ENCODE data around the gene CDK6.

The CDK6 gene

DNA sequence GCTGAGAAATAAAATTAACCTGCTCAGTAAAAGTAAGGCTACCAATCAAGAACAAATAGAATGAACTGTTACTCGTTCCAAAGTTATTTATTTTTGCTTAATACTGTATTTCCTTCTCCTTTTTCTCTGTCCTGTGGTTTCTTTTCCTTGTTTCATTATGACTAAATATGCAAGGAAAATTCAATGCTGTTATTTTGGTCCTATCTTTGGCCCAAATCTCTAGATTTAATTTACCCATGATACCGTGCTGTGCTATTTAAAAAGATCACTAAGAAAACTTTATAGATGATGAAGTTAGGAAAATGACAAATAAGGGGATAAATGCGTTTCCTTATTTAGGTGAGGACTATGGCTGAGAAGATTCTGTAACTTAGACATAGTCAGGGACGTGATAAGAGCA lies 200.8 kb downstream of the CDK6 start:
- DNase-seq = no peak

DNA sequence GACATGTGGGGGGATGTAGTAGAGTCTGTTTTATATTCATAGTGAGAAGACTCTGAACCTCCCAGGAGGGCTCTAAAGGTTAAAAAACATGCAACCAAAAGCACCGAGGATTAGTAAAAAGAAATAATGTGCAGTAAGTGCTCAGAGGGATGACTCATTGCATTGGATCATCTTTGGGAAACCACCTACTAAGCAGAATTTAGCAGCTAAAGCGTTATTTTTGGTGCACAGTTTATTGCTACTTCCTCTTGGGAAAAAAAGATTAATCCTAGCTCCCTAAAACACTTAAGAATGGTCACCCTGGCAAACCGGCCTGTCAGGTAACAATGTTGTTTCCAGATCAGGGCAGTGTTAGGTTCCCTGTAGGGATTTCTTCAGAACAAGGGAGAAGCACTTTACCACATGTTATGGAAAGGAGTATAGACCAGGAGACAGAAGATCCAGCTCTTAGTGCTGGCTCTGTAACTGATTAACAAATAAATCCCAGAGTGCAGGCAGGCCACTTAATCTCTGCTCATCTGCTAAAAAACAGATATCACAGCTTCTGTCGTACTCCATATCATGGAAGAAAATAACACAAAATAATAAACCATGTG lies 201.4 kb downstream of the CDK6 start:
- DNase-seq = peak in 1 of 2 donors; percentile 34

DNA sequence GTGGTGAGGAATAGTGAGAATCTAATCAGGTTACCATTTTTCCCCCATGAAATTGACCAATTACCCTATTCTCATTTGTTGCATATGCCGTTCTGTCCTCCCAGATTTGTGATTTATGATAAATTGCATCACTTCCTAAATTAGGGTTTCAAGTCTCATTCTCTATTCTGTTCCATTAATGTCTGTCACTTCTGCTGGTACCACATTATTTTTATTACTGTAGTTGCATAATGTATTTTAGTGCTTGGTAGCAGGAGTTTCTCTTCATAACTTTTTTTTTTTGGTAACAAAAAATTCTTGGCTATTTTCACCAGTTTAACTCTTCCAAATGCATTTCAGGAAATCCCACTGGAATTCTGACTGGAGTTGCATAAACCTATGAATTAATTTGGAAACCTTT lies 202.2 kb downstream of the CDK6 start:
- no peak for DNase-seq

DNA sequence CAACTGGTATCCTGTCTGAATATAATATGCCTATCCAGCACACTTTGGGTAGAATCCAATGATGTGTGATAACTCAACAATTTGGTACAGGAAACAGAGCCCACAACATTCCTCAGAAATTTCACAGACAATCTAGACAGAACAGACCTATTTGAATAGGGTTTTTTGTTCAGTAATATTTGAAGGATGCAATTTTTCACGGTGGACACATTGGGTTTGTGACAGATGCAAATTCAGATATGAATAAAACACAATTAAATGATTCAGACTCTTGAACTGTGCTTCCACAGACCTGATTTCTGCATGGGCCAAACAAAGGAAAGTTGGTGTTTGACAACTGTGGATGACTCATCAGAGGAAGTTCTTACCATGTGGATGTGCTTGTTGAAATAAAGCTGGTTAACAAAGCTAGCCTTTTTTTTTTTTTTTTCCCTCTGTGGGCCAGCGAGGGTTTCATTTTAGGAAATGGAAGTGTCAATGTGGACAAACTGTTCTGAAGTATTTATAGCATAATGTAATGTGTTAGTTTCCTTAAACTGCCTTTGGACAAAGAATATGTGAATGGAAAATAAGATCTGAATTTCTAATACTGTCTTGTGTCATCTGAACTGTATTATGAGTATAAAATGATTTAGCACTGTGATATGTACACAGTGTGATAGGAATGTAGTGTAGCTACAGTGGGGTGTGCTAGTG lies 203.0 kb downstream of the CDK6 start:
- peak; percentile 36 to 44 for DNase-seq

DNA sequence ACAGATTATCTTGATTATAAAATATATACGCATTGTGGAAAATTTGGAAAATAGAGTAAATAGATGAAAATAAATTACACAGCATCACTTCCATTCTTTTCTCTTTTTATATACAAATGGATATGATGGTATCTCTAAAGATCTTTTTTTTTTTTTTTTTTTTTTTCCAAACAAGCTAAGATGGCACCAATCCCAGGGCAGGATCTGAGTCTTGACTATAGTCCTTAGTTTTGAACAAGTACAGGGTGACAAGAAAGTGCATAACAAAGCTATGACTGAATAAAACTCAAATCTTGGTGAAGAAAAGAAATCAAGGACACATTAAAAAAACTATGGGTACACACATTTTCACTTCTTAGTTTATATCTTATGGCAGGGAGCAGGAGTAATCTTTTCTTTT lies 203.6 kb downstream of the CDK6 start:
- DNase-seq = no peak

DNA sequence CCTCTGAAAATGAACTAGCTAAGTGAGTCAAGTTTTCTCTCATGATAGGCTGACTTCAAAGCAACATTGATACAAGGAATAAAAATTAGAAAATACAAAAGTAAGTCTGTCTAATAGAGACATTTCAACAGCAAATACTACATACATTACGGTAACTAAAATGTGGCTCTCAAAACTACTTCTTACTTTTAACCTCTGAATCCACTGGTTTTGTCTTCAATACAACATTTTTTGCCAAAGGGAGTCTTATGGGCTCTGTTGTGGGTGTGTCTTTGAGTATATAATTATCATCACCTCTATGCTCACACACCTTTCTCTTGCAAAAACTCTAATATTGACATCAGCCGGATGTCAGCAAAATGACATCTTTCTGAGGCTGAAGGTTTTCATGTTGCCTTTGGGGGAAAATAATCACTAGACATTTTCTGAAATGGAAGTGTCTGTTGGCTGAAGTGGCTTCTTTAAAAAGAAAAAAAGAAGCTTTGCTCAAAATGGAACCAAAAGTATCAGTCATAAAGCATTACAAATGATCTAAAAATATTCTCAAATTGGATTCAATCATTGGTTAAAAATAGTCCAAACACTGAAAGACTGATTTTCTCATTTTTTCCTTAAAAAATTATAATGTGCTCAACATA lies 204.4 kb downstream of the CDK6 start:
- DNase-seq = no peak

DNA sequence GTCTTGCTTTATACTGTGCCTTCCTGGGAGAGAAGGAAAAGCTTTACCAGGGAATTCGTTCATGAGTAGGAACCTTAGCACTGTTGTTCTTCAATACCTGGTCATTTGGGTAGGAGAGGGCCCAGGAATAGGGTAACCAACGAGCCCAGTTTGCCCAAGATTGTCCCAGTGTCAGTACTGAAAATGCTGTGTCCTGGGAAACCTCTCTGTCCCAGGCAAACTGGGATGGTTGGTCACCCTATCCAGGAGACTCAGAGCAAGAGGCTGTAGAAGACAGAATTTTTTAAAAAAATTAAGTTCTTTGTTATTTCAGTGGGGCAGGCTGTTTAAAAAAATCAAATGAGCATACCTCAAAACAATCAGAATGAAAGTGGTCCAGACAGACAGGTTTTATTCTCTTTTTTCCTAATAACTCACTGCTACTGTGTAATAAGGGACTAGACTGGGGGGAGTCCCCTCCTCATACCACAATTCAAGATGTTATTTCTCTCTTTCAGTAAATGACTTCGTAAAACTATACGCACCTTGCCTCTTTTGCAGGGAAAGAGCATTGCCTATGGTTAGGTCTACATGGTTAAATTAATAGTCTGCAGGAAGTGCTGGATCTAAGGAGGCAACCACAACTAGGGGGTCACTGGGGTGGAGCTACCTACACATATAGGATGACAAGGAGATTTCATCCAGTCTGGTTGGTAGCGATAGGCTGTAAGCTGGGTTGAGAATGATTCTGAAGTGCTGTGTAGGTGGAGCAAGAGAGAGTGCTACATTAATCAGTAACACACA lies 205.1 kb downstream of the CDK6 start:
- no peak for DNase-seq

DNA sequence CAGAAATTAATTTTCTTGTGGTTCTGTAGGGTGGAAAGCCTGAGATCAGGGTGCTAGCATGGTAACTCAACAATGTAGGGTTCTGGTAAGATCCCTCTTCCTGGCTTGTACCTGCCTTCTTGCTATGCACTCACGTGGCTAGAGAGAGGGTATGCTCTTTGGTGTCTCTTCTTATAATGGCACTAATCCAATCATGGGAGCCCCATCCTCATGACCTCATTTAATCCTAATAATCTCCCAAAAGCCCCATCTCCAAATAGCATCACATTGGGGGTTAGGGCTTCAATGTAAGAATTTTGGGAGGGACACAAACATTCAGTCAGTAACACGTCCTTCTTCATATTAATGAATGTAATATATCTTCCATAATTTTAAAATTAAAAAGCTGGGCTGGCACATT lies 206.6 kb downstream of the CDK6 start:
- no peak for DNase-seq

DNA sequence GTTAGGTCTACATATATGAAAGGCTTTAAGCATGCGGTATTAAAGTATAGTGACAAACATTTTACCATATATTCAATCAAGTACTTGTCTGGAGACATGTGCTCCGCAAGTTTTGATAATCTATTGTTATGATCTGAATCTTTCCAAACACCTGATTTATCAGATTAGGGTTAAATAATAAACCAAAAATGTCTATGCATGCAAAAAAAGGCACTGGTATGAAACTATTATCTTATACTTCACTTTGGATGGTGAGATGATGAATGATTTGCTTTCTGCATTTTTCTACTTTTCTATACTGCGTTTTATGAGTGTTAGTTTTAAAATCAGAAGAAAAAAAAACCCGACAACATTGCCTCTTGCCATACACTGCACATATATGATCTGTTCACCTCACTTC lies 208.4 kb downstream of the CDK6 start:
- no peak for DNase-seq

DNA sequence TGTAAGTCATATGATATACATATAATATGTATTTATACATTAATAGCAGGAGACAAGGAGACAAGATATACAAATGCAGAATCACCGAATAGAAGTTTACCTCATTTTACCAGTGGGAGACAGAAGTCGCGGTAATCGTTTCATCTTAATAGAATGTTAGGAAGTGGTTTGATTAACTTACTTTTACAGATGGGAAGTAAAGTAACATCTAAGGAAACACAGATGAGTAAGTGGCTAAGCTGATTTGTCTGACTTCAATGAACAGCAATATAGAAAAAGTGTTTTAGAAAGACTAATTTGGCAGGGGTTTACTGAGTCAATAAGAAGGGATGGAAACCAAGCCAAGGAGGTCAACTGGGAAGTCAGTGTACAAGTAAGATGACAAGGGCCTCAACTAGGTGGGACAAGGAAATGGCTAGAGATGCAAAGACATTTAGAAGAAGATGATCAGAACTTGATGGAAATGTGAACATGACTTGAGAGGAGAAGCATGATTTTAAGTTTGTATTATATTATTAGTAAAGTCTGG lies 210.0 kb downstream of the CDK6 start:
- DNase-seq = no peak

DNA sequence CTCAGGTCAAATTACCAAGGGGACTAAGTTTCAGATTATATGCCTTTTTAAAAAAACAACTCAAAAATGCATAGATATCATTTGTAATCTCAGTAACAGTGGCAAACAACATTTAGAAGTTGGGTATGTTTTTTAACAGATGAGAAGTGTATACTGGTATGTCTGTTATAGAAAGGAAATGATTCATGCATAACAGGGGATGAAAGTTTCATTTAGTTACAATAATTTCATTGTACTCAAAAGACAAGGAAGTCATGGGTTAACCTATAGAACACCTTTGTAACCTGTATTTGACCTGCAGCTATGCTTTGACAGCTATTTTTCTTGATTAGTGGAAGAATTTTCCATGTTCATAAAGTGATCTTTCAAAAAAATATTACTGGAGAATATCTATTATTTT lies 210.8 kb downstream of the CDK6 start:
- no peak for DNase-seq

DNA sequence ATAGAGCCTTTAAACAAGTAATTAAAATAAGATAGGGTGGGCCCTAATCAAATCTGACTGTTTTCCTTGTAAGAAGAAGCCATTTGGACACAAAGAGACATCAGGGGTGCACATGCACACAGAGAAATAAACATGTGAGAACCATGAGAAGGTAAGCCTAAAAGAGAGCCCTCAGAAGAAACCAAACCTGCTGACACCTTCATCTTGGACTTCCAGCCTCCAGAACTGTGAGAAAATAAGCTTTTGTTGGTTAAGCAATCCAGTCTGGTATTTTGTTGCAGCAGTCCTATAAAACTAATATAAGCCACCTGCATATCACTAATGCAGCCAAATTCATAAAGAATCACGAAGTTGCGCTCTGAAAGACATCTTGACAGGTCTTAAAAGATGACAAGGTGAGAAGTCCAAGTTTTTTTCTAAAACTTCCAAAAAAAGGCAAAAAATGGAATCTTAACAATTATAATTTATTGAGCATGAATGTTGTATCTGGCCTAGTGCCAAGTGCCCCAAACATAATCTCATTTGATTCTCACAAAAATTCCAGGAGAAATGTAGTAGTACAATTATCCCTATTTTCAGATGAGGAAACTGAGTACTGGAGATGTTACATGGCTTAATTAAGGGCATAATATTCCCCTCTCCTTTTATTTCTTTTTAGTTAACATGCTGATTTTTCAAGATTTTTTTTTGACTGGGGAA lies 211.9 kb downstream of the CDK6 start:
- DNase-seq = no peak

DNA sequence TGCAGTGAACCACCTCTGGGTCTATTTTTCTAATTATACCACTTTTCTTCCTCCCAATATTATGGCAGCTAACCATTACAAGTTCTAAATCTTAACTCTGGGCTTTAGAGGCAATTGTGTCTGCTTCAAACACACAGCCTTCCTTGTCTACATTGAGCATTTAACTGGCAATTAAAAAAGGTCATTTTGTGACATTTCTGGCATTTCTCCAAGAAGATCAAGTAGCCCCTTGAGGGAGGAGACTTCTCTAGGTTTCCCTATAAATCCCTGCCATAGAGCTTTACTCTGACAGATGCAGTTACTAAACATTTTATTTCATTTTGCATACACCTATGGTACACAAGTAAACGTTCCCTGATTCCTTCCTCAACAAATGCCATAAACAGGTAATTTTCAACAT lies 212.8 kb downstream of the CDK6 start:
- DNase-seq = no peak

DNA sequence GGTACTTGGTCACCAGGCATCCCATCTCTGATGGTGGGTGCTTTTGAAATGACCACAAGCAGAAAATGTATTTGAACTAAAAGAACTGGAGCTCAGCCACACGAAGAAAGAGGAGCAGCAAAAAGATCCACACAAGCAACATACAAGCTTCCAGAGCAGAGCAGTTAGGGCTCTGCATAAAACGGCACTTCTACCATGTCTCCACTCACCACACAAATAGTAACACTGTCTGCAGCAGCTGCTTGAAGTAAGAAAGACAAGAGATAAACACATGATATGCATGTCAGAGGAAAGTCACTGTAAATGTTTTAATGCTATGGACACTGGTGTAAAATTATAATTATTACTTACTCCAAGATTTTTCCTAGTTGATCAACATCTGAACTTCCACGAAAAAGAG lies 213.7 kb downstream of the CDK6 start:
- no peak for DNase-seq

DNA sequence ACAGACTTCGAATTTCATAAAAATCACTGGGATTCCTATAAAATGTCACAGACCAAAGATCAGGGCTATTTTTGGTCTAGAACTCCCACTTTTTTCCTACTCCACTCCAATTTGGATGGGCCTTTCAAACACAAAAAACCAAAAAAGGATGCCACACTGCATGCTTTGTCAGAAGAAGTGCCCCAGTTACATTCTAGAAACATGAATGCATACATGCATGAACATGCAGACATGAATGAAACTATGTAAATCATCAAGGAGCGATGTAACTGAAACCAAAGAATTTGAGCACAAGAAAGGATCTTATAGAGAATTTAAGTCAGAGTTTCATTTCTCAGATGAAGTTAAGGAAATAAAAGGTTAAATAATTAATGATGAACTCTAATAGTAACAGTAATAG lies 214.3 kb downstream of the CDK6 start:
- DNase-seq = no peak

DNA sequence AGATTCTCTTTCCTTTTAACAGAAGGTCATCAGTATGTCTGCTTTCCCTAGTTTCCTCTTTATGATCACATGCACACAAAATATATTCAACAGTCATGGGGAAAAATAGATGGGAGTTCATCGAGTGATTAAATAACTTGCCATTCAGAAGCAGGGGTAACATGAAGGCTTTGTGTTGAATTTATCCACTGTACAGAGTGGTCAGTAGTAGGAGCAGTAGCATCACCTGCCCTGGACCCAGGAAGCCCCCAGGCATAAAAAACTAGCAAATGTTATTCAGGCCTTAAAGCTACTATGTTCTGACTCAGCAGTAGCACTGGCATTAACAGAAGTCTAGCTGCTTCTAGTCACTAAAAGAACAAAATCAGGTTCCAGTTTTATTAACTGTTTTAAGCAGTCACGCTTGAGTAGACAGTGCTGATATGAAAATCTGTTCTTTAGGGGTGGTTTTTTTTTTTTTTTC lies 214.8 kb downstream of the CDK6 start:
- DNase-seq = no peak

DNA sequence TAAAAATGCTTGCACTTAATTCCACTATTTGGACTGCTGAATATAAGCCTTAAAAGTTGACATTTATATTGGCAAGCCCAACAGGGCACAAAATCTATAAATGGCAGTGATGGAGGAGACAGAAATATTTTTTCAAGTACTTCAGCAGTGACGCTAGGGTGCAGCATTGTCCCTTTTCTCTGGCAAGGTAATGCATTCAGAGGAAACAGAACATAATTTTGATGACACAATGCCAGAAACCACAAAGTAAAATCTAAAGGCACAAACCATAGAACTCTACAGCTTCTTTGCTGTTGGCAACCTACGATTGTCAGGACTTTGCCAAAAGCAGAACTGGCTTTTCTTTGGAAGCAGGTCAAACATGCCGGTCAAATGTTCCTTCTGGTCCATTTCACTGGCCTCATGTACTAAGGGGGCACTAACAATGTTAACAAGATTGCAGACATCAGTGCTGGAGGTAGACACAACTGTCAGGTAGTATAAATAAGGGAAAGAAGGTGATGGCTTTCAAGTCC lies 215.3 kb downstream of the CDK6 start:
- peak; percentile 80 to 83 for DNase-seq

DNA sequence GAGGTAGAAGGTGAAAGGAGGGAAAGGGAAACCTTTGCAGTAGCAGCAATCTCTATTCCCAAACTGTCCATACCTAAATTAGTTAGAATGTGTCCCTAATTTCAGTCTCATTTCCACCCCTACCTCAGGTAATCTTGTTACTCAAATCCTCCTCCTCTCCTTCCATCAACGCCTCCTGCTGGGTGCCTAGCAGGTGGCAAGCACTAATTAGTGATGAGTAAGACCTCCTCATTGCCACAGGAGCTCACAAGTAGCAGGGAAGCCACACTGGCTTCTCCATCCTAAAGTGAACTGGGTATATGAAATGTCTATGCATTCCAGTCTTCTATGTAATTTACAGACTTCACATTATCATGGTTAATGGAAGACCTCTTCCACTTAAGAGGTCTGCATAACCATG lies 220.5 kb downstream of the CDK6 start:
- no peak for DNase-seq

DNA sequence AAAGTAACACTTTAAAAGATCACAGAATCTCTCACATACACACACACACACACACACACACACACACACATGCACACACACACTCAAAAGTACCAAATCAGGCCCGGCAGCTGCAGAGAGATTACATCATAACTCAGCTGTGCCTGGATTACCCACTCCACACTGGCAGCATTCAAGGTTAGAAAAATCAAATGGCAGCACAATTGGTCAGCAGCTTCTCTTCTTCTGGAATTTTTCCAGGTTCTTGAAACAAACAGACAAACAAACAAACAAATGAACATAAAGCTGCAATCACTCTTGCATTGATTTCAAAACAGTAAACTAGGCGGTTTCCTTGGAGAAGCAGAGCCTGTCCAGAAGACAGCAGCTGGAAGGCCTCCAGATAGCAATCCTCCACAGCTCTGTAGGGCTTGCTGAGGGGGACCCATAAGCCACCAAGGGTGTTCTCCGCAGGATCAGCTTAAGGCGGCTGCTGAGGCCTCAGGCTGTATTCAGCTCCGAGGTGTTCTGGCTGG lies 221.7 kb downstream of the CDK6 start:
- DNase-seq = no peak

DNA sequence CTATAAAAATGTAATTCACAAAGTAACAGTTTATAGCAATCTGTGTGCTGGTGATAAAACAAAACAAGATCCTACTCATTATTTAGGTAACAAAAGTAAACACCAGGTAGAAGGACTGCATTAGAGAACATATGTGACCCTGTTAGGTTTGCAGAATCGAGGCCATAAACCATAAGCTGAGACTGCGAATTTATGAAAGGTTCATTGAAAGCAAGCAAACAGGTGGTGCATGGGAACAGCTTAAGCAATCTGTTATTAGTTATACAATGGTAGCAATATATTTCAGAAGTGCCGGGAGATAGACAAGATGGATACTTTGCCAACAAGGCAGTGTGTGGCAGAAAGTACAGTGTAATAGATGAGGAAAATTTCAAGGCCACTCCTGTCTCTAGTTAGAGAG lies 222.7 kb downstream of the CDK6 start:
- DNase-seq = no peak

DNA sequence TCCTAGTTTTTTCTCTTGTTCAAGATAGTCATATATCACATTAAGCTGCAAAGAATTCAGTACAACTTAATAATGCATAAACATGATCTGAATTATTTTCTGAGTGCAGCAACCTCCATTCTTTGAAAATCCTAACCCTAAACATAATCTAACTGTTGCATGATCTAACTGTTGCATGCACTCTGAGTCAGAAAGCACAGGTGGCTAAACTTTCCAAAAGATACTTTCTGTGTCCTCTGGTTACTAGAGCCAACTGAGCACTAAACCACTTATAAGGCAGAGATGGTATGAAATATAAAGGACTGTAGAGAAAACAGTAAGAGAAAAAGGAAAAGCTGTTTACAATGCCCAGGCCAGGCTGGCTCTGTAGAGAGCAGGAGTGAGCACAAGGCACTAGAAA lies 223.2 kb downstream of the CDK6 start:
- DNase-seq = no peak

DNA sequence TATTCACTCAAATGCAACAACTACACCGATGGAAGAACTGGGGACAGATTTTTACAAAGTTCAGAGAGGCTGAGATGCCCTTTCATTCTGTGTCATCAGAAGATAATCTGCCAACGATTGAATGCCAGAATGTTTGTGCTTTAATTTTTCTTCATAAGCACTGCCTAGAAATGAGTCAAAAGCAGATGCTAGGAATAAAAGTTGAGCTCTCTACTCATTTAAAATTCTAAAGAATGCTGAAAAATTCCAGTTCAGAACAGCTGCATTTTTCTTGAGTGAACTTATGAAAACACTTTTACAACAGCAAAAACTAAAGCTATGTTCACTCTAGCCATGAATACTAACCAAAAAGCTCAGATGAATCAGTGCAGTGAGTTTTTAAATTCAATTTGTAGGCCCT lies 223.9 kb downstream of the CDK6 start:
- DNase-seq = no peak

All from CD4-positive, alpha-beta T cell treated with Interleukin-1 beta for 1 hour (primary cell).